Measurements from ENCODE around the gene PMIS2.
"Not testable (repeated sequence)": the region's sequence is repeated elsewhere in the genome, so short reads cannot be mapped to it uniquely, and the experiment has no call there.

PMIS2 gene

DNA sequence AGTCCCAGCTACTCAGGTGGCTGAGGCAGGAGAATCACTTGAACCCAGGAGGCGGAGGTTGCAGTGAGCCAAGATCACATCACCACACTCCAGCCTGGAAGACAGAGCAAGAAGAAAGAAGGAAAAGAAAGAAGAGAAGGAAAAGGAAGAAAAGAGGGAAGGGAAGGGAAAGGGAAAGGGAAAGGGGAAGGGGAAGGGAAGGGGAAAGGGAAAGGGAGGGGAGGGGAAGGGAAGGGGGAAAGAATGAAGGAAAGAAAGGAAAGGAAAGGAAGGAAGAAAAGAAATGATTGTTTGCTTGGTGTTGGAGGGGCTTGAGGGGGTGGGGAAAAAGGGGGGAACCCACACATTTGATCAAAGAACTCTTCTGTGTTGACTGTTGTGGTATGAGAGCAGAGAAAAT lies 10.0 kb downstream of the PMIS2 start:
- no peak for DNase-seq

DNA sequence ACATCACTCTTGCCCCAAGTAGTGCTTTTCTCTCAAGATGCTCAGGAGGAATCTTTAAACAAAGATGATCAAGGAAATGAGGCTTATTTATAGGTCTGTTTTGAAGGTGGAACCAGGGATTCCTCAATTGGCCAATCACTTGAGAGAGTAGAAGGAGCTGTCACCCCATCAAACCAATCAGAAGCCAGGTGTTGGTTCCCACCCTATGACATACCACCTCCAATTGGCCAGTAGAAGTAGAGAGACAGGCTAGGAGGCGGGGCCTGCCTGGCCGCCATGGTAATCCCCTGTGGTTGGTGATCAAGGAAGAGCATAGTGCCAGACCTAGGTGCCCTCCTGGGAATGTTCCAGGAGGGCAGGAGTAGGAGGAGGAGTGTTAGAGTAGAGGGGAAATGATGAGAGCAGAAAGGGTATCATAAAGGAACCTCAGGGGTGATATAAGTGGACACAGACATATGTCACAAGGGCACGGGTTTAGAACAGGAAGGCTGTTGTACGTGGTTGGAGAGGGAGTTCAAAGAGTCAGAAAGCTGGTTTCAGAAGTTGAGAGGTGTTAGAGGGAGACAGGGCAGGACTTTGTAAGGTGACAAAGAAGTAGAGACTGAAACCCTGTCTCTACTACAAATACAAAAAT lies 10.5 kb downstream of the PMIS2 start:
- no peak for DNase-seq

DNA sequence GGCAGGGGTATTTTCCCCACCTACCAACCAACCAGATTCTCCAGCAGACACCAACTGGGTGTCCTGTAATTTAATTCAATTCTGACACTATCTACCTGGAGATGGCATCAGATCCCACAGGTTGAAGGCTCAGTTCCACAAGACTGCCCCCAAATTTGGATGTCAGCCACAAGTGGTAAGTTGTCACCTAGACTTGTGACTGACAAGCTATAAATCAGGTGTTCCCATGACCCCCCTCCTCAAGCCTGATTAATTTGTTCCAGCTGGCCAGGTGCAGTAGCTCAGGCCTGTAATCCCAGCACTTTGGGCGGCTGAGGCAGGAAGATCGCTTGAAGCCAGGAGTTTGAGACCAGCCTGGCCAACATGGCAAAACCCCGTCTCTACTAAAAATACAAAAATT lies 16.0 kb downstream of the PMIS2 start:
- DNase-seq: no peak

DNA sequence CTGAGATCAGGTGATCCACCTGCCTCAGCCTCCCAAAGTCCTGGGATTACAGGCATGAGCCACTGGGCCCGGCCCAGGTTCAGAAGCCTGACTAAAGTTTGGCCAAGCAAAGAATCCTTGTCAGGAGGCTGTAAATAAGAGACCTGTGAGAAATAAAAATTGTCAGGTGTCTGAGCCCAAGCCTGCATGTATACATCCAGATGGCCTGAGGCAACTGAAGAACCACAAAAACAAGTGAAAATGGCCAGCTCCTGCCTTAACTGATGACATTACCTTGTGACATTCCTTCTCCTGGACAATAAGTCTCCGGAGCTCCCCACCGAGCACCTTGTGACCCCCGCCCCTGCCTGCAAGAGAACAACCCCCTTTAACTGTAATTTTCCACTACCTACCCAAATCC lies 18.5 kb downstream of the PMIS2 start:
- DNase-seq: not testable (repeated sequence)

DNA sequence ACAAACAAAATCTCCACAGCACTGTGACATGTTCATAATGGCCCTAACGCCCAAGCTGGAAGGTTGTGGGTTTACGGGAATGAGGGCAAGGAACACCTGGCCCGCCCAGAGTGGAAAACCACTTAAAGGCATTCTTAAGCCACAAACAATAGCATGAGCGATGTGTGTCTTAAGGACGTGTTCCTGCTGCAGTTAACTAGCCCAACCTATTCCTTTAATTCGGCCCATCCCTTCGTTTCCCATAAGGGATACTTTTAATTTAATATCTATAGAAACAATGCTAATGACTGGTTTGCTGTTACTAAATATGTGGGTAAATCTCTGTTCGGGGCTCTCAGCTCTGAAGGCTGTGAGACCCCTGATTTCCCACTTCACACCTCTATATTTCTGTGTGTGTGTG lies 21.2 kb downstream of the PMIS2 start:
- DNase-seq: not testable (repeated sequence)

DNA sequence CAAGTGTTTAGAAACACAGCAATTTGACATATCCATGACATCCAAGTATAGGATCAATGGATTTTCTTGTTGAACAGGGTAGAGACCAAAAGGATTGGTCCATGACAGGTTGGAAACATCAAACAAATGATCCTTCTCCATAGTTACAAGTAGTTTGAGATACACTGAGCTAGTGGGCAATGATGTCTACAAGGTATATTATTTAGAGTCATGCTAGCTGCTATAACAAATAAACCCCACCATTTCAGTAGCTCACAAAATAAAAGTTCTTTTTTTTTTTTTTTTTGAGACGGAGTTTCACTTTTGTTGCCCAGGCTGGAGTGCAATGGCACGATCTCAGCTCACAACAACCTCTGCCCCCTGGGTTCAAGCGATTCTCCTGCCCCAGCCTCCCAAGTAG lies 21.7 kb downstream of the PMIS2 start:
- DNase-seq: no peak

DNA sequence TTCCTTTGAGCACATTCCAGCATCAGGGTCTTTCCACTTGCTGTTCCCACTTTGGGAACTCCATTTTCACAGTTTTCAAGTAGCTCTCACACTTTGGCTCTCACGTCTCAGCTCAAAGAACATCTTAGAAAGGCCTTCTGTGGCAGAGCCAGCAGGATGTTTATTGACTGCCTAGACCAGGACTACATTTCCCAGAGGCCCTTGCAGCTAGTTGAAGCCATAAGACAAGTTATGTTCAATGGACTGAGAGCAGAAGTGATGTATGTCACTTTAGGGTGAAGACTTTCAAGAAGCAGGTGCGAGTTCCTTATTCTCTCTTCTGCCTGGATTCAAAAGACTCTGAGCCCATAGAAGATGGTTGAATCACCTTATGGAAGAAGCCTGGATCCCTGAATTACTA lies 22.3 kb downstream of the PMIS2 start:
- no peak for DNase-seq

DNA sequence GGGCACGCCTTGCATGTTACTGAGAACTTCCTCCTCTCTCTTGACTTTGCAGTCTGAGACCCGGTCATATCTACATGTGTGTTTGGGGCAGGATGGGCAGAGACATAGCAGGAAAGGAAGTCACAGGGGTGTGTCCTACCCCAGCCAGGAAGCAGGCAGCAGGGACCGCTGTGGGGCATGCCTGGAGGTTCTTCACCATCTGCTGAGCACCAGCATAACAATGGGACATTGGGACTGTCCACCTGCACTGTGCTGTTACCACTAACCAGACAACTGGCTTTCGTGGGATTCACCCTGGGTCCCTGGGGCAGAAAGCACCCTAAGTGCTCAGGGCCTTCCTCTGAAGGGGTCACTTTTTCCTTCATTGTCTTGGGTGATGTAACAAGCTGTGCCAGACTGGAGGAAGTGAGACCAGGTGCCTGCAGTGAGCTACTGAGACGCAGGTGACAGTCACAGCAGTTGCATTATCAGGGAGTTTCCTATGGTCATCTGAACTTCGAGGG lies 23.9 kb downstream of the PMIS2 start:
- no peak for DNase-seq

DNA sequence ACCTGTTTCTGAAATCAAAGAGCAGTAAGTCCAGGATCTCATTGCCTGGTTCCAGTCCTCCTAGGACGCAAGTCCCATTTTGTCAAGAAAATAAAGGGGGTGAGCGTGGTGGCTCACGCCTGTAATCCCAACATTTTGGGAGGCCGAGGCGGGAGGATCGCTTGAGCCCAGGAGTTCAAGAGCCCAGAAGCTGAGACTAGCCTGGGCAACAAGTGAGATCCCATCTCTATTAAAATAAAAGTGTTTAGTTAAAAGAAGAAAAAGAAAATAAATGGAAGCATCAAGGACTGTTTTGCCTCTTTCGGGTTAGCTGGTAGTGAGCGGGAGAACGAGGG lies 26.2 kb downstream of the PMIS2 start:
- no peak for DNase-seq

DNA sequence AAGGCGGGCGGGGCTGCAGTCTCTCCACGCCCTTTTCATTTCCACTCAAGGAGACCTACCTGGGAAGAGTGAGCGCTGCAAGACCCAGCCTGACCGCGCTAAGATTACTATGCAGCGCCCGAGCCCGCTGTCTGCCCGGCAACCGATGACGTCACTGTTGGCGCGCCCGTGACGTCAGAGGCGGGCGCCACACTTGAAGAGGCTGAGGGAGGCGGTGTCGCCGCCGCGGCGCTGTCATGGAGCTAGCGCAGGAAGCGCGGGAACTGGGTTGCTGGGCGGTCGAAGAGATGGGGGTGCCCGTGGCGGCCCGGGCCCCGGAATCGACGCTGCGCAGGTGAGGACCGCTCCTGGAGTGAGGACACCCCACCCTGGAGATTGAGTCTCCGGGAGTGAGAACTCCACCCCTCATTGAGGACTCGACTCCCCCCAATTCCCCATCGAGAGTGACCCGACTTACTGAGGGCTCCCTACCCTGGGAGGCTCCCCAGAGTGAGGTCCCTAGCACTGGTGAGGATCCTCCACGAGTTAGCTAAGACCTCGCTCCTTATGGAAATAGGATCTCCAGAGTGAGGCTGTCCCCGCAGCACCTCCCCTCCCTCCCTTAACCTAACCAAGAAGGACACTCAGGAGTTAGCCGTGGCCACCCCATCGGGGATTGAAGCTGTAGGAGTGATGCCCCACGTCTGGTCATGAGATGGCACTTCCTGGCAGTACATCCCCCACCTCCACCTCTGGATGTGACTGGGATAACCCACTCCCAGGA lies 26.8 kb downstream of the PMIS2 start, which contains the start of gene HAUS5:
Gene HAUS5, plus strand, starts transcription at position 177 of the 763 bp plus-strand sequence. Its CDS starts 60 bp downstream, at position 237.
- DNase-seq: peak; percentile 88

DNA sequence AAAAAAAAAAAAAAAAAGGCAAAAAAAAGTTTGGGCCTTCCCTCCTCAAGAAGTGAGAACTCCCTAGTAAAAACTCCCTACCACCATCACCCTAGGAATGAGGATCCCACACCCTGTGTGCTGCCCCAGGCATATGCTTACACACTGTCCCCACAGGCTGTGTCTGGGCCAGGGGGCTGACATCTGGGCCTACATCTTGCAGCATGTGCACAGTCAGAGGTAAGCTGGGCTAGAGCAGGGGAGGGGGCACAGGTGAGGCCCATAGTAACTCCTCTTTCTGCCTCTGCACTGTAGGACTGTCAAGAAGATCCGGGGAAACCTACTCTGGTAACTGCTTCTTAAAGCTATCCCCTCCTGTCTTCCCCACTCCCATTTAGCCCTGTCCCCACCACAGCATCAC lies 27.6 kb downstream of the PMIS2 start:
- no peak for DNase-seq

DNA sequence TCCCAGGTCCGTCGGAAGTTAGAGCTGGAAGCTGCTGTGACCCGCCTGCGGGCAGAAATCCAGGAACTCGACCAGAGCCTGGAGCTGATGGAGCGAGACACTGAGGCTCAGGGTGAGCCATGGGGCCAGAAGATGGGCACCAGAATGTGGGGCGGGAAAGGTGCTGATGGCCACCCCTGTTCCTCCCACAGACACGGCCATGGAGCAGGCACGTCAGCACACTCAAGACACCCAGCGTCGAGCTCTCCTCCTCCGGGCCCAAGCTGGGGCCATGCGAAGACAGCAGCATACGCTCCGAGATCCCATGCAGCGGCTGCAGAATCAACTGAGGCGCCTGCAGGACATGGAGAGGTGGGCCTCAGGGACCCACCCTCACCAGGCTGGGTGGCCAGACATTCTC lies 29.1 kb downstream of the PMIS2 start:
- DNase-seq: no peak

DNA sequence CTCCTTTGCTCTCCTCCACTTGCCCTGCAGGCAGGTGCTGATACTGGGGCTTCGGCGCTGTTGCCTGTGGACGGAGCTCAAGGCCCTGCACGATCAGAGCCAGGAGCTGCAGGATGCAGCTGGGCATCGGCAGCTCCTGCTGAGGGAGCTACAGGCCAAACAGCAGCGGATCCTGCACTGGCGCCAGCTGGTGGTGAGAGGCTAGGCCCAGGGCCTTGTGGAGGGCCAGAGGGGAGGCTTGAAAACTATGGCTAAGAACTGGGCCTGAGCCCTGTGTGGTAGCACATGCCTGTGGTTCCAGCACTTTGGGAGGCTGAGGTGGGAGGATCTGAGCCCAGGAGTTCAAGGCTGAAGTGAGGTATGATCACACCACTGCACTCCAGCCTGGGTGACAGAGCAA lies 32.9 kb downstream of the PMIS2 start:
- DNase-seq: no peak

DNA sequence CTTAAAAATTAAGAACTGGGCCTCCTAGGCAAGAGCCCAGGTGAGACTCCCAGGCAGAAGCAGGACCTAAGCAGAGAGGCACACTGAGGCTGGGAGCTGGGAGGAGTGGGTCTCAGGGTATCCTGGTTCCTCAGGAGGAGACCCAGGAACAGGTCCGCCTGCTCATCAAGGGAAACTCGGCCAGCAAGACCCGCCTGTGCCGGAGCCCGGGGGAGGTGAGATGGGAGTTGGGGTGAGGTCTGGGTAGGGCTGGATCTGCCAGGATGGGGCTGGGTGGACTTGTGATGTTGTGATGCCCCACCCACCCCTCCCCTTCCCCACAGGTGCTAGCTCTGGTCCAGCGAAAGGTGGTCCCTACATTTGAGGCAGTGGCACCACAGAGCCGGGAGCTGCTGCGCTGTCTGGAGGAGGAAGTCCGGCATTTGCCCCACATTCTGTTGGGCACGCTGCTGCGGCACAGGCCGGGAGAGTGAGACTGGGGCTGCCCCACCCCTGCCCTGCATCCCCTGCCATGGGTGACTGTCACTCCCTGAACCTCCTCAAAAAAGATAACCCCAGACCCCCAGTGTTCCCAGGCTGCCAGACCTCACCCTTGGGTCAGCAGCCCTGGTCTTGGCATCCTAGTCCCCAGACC lies 33.4 kb downstream of the PMIS2 start:
- no peak for DNase-seq

DNA sequence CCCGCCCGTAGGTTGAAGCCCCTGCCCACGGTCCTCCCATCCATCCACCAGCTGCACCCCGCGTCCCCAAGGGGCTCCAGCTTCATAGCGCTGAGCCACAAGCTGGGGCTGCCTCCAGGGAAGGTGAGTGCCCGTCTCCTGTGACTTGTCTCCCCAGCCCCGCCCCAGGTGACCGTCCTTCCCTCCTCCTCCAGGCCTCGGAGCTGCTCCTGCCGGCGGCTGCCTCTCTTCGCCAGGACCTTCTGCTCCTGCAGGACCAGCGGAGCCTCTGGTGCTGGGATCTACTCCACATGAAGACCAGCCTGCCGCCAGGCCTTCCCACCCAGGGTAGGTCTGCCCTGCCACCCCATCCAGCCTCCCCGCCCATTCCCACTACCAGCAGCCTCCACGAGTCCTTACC lies 34.0 kb downstream of the PMIS2 start:
- DNase-seq: no peak

DNA sequence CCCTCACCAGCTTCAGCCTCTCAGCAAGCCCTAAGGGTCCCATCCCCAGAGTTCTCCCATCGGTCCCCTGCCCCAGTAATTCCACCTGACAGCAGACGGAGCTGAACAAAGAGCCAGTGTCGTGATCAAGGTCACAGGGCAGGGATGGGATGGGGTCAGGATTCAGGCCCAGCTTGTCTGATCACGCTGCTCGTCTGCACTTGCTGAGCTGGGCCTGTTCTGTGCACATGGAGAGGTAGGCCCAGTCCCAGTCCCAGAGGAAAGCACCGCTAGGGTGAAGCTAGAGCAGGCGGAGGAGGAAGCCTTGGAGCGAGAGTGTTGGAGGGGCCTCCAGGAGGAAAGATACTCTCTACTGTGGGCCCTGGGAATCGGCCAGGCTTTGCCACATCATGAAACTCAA lies 35.7 kb downstream of the PMIS2 start:
- DNase-seq: no peak

DNA sequence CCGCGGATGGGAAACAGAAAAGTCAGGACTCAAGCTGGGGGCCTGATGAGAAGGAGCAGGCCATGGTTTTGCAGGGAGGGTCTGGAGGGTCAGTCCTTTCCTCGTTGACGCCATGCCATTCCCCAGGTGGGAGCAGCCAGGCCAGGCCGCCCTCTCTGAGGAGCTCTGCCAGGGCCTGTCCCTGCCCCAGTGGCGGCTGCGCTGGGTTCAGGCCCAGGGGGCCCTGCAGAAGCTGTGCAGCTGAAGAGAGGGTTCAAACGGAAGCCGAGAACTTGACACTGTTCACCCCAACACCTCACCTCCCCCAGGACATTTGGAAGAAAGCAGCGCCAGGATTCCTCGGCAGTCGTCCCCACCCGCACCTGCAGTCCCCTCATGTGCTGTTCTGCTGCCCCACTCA lies 36.8 kb downstream of the PMIS2 start:
- DNase-seq: no peak

DNA sequence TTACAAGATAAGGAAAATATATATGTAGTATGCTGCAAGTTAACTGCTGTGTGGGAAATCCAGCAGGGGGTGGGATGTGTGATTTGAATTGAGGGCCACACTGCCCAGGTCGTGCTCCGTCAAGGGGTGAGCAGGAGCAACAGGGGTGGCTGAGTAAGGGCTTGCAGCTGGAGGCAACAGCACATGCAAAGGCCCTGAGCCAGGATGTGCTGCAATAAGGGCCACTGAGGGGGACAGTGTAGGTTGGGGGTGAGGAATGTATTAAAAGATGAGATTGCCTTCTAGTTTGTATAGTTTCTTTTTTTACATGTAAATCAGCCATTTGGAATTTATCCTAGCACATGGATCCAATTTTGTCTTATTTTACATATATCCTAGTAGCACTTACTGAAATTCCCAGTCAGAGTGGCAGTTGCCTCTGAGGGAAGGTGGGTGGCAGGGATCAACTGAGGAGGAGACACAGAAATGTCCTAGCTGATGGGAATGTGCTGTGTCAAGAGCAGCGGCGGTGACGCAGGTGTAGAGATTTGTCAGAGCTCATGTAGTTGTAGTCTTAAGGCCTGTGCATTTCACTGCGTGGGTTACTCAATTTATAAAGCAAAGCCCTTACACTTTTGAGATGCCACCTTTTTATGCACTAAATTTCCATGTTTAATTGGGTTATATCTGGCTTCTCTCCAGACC lies 37.5 kb downstream of the PMIS2 start:
- no peak for DNase-seq

DNA sequence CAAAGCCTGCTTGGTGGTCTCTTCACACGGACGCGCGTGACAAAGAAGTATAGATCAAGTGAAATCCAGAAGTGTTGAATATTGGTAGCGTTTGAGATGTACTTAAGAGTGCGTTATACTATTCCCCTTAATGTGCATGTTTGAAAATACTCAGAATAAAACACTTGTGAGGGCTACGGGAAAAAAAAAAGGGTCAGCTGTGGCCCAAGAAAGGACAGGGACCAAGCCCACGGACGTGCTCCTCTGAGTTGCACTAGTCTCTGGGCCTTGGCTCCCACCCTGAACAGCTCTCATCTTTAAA lies 42.2 kb downstream of the PMIS2 start:
- DNase-seq: no peak

DNA sequence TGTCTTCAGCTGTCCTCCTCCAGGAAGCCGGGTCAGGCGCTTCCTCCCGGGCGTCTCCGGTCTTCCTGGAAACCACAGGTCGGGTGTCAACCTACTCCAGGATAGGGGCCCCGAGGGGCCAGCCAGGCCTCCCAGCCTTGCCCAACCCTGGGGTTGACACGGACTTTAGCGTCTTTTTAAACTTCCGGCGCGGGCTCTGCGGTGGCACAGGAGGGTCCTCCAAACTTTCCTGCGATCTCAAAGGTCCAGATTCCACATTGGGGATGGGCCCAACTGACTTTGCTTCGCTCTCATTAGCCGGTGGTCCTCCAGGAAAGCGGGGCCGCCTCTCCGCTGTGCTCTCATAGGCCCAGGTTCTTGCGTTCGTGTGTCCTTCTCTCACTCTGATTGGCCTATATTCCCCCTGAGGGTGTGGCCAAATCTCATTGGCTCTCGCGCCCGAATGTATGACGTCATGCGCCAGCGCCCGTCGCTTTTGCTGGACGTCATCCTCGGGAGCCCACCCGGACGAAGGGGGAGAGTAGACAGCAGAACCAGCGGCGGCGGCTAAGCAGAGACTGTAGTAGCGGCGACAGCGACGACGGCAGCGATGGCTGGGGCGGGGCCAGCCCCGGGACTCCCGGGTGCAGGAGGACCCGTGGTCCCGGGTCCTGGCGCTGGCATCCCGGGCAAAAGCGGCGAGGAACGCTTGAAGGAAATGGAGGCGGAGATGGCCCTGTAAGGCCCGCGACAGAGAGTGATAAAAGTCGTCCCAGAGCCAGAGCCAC lies 42.8 kb downstream of the PMIS2 start, which contains the start of gene RBM42:
Gene RBM42, plus strand, starts transcription at position 472 of the 767 bp plus-strand sequence. Its CDS starts 118 bp downstream, at position 590.
- DNase-seq: peak; percentile 97

DNA sequence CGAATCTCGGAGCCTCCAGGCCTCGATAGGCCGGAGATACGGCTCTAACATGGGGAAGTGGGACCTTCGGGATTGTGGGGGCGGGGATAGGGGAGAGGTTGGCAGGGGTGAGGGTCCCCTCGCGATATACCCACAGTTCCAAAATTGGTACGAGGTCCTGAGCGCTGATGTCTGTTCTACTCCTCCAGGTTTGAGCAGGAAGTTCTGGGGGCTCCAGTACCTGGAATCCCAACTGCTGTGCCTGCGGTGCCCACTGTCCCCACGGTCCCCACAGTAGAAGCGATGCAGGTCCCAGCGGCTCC lies 43.3 kb downstream of the PMIS2 start:
- no peak for DNase-seq

DNA sequence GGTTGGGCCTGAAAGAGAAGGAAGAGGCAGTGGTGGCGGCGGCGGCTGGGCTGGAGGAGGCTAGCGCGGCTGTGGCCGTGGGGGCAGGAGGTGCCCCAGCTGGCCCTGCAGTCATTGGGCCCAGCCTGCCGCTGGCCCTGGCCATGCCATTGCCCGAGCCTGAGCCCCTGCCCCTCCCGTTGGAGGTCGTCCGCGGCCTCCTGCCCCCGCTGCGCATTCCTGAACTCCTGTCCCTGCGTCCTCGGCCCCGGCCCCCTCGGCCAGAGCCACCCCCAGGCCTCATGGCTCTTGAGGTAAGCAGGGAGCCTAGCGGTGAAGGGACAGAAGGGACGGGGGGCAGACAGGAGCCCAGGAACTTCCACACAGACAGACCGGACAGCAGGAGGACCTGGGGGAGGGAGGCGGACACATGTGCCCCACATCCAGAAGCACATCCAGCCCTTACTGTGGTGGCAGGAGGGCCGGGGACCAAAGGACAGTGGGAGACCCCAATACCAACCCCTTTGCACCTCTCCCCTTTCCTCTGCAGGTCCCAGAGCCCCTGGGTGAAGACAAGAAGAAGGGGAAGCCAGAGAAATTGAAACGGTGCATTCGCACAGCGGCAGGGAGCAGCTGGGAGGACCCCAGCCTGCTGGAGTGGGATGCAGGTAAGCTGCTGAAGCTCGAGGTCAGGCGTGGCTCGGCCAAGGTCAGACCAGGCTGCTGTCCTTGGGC lies 47.9 kb downstream of the PMIS2 start:
- DNase-seq: no peak

Measured in DMS153 (cell line).